AG04449 (cell line): Measurements from ENCODE around the gene HOXA6.

Source experiments
- CTCF ChIA-PET: fragments of 350-600 bp; formaldehyde crosslinking; extraction: SDS; loops from one replicate; lab custom pipeline; 2021; ENCODE audit warnings: antibody characterized with exemption; lab: Yijun Ruan, JAX
- POLR2A ChIA-PET: fragments of 400-600, 350-600 bp; formaldehyde crosslinking; extraction: SDS; loops from one replicate; lab custom pipeline; 2020; ENCODE audit warnings: antibody characterized with exemption, inconsistent platforms; lab: Yijun Ruan, JAX
- DNase-seq: peaks from one replicate; pipeline ENCODE4 v3.0.0-alpha.2; 2010; ENCODE audit warnings: low read depth, low spot score
- H3K4me3 ChIP-seq: 2 replicates; pipeline ENCODE4 v1.5.1; 2011; ENCODE audit warnings: low read depth, mild to moderate bottlenecking, control low read depth, low read length
- CTCF ChIP-seq: IDR thresholded peaks from one replicate; pipeline ENCODE4 v1.5.1; 2011; ENCODE audit warnings: mild to moderate bottlenecking, moderate library complexity, low read length, control low read depth, inconsistent platforms; ENCODE audit not compliant: insufficient read depth; ENCODE audit errors: missing control alignments

Gene HOXA6

GRCh38 chr7:27160546-27161213 lies 13.1 kb upstream of the HOXA6 start:
- peak overlapping the region; percentile 75 for H3K4me3 ChIP-seq
- ChIA-PET CTCF (interaction anchor here (0.6 to 6.8 kb wide), 26 partner anchors 8 to 1306 kb away, joined by 3 to 117 read pairs (median 10); partner anchors contain the start of genes HOXA1, HOXA10, HOXA3 and HOXA4), POLR2A (interaction anchor here (0.8 to 3.5 kb wide), 5 partner anchors 10 to 1305 kb away, joined by 3 to 33 read pairs (median 3); partner anchors contain the start of gene HOXA10)
- DNase-seq = no peak
- TF ChIP-seq CTCF = peak; percentile 100

- CTCF ChIA-PET = interaction anchor here (1.0 to 6.8 kb wide), 27 partner anchors 7 to 1267 kb away, joined by 3 to 117 read pairs (median 15); partner anchors contain the start of genes HOXA10, HOXA3, HOXA4 and HOXA5
- no peak overlapping the region for H3K4me3 ChIP-seq
- POLR2A ChIA-PET = interaction anchor here (1.3 to 3.5 kb wide), 2 partner anchors 14 to 795 kb away, joined by 3 to 33 read pairs; partner anchors contain the start of gene HOXA10
- TF ChIP-seq CTCF = no peak
- no peak for DNase-seq
These were observed 12.6 kb upstream of the HOXA6 start for GRCh38 chr7:27160145-27160545.

- POLR2A ChIA-PET = interaction anchor here (1.0 to 1.1 kb wide), 2 partner anchors 9 to 11 kb away, joined by 3 to 4 read pairs; no protein-coding TSS in a partner anchor
- DNase-seq = no peak
- CTCF ChIA-PET = interaction anchor here (1.0 to 4.1 kb wide), 10 partner anchors 10 to 1266 kb away, joined by 3 to 42 read pairs (median 8); partner anchors contain the start of gene HOXA6
- no peak for TF ChIP-seq CTCF
- H3K4me3 ChIP-seq = no peak overlapping the region
These were observed 11.9 kb upstream of the HOXA6 start for GRCh38 chr7:27159266-27160144.

GRCh38 chr7:27158436-27159265 lies 11.1 kb upstream of the HOXA6 start:
- POLR2A ChIA-PET = interaction anchor here (1.0 to 1.1 kb wide), 2 partner anchors 8 to 11 kb away, joined by 3 to 4 read pairs; no protein-coding TSS in a partner anchor
- CTCF ChIA-PET = interaction anchor here (1.2 to 4.1 kb wide), 9 partner anchors 9 to 1266 kb away, joined by 3 to 42 read pairs (median 11); partner anchors contain the start of gene HOXA6
- no peak for DNase-seq
- no peak for TF ChIP-seq CTCF
- no peak overlapping the region for H3K4me3 ChIP-seq

GRCh38 chr7:27157702-27158431 lies 10.3 kb upstream of the HOXA6 start:
- no peak for DNase-seq
- POLR2A ChIA-PET = no interaction called here
- H3K4me3 ChIP-seq = no peak overlapping the region
- CTCF ChIA-PET = interaction anchor here (0.6 to 4.9 kb wide), 8 partner anchors 8 to 1291 kb away, joined by 3 to 42 read pairs (median 10); partner anchors contain the start of genes HOXA5 and HOXA6
- no peak for TF ChIP-seq CTCF
